Spinal cord (tissue), 10 donors: ENCODE data around the gene AGR3. TPM values are rescaled to one million over a fixed set of nuclear protein-coding genes. Genes with fewer than 3 reads are reported as not detected.

ENCODE experiments used
- DNase-seq, 6 donors: peaks; one replicate each; pipeline versions ENCODE4 v3.0.0 to v3.0.0-alpha.2; 2013 to 2015; ENCODE audit warnings: low spot score in 6 of 6, low read depth in 4 of 6
- H3K27ac ChIP-seq: one replicate; pipeline ENCODE4 v1.5.1; 2013; ENCODE audit warnings: low read depth, low read length, control low read depth
- H3K27me3 ChIP-seq: one replicate; pipeline ENCODE4 v1.6.1; 2013; ENCODE audit warnings: low read length; ENCODE audit not compliant: control insufficient read depth, insufficient read depth
- H3K36me3 ChIP-seq: one replicate; pipeline ENCODE4 v1.6.1; 2013; ENCODE audit warnings: low read length; ENCODE audit not compliant: control insufficient read depth, insufficient read depth
- H3K4me1 ChIP-seq: one replicate; pipeline ENCODE4 v1.6.1; 2013; ENCODE audit warnings: low read length; ENCODE audit not compliant: control insufficient read depth, insufficient read depth
- H3K4me3 ChIP-seq: one replicate; pipeline ENCODE4 v1.5.1; 2013; ENCODE audit warnings: low read depth, low read length, control low read depth
- H3K9me3 ChIP-seq: one replicate; pipeline ENCODE4 v1.6.1; 2013; ENCODE audit warnings: low read length; ENCODE audit not compliant: control insufficient read depth, insufficient read depth
- WGBS: methylation state at CpG from one replicate; pipeline ENCODE4 v1.1.5; 2013; ENCODE audit warnings: missing lambda C conversion rate; ENCODE audit not compliant: insufficient coverage; 5-methylcytosine and 5-hydroxymethylcytosine counted together
- polyA plus RNA-seq, 2 donors: library from polyadenylated mRNA; unstranded; fragments of 120-200 nt; gene quantifications; one replicate each; pipeline ENCODE4 v1.2.1, GENCODE V29; 2013; ENCODE audit not compliant: insufficient read length in 2 of 2
- total RNA-seq, 2 donors: library from RNA; depleted of rRNA in 1 of 2; stranded (reverse); fragments of 120-200 nt in 1 of 2; fragments of >200 nt in 1 of 2; gene quantifications; one replicate each; pipeline versions ENCODE4 v1.2.3 to v1.2.4, GENCODE V29; 2013 to 2014
- donor health status: healthy.

Gene AGR3
- total and polyA plus RNA-seq, 4 donors = 1.4 to 1.6 (median 1.5) TPM; not detected in 1

GRCh38 chr7:16919440-16919839, 37.7 kb upstream of the AGR3 start:
- DNase-seq = no peak
- no peak overlapping the region for H3K4me3 ChIP-seq
- no peak overlapping the region for H3K27ac ChIP-seq
- H3K9me3 ChIP-seq = peaks cover 1% of the 10 kb centered on the region
- no peaks in the 10 kb centered on the region for H3K4me1 ChIP-seq
- H3K27me3 ChIP-seq = no peaks in the 10 kb centered on the region
- H3K36me3 ChIP-seq = no peaks in the 10 kb centered on the region

GRCh38 chr7:16918288-16918895, 36.6 kb upstream of the AGR3 start:
- Histone ChIP-seq H3K4me3 (no peak overlapping the region), H3K4me1 (no peaks in the 10 kb centered on the region), H3K27me3 (no peaks in the 10 kb centered on the region), H3K9me3 (peaks cover 1% of the 10 kb centered on the region), H3K27ac (no peak overlapping the region), H3K36me3 (no peaks in the 10 kb centered on the region)
- no CpG with 5 or more reads among the region's 6 CpGs for WGBS
- DNase-seq = peak in 5 of 6 donors; percentile 35 to 88 (median 55)

- no peak overlapping the region for H3K27ac ChIP-seq
- no peak for DNase-seq
- H3K4me1 ChIP-seq = no peaks in the 10 kb centered on the region
- H3K36me3 ChIP-seq = no peaks in the 10 kb centered on the region
- H3K9me3 ChIP-seq = peaks cover 1% of the 10 kb centered on the region
- no peak overlapping the region for H3K4me3 ChIP-seq
- 59% methylated on average over 3 of the region's 5 CpGs for WGBS
- H3K27me3 ChIP-seq = no peaks in the 10 kb centered on the region
Observed at GRCh38 chr7:16916738-16917137, 35.0 kb upstream of the AGR3 start.

- no peaks in the 10 kb centered on the region for H3K27me3 ChIP-seq
- peaks cover 1% of the 10 kb centered on the region for H3K9me3 ChIP-seq
- no peak overlapping the region for H3K4me3 ChIP-seq
- no peak overlapping the region for H3K27ac ChIP-seq
- no peaks in the 10 kb centered on the region for H3K36me3 ChIP-seq
- WGBS = no CpG with 5 or more reads among the region's 1 CpG
- no peaks in the 10 kb centered on the region for H3K4me1 ChIP-seq
- DNase-seq = no peak
Observed at GRCh38 chr7:16916105-16916639, 34.4 kb upstream of the AGR3 start.

- no peak overlapping the region for H3K27ac ChIP-seq
- no peaks in the 10 kb centered on the region for H3K36me3 ChIP-seq
- H3K4me3 ChIP-seq = no peak overlapping the region
- DNase-seq = no peak
- H3K4me1 ChIP-seq = no peaks in the 10 kb centered on the region
- WGBS = 100% methylated on average over 1 of the region's 4 CpGs
- H3K27me3 ChIP-seq = no peaks in the 10 kb centered on the region
- peaks cover 2% of the 10 kb centered on the region for H3K9me3 ChIP-seq
Observed at GRCh38 chr7:16915405-16915804, 33.6 kb upstream of the AGR3 start.

GRCh38 chr7:16914771-16915170, 33.0 kb upstream of the AGR3 start:
- Histone ChIP-seq H3K4me1 (no peaks in the 10 kb centered on the region), H3K27me3 (no peaks in the 10 kb centered on the region), H3K9me3 (peaks cover 2% of the 10 kb centered on the region), H3K36me3 (no peaks in the 10 kb centered on the region), H3K4me3 (no peak overlapping the region), H3K27ac (no peak overlapping the region)
- DNase-seq = no peak
- 60% methylated on average over 1 of the region's 4 CpGs for whole genome bisulfite sequencing

- Histone ChIP-seq H3K4me3 (no peak overlapping the region), H3K27me3 (no peaks in the 10 kb centered on the region)
- 87% methylated on average over 5 of the region's 5 CpGs for WGBS
Observed at GRCh38 chr7:16913643-16914042, 31.9 kb upstream of the AGR3 start.

GRCh38 chr7:16912540-16912939, 30.8 kb upstream of the AGR3 start:
- no peaks in the 10 kb centered on the region for H3K4me1 ChIP-seq
- no peaks in the 10 kb centered on the region for H3K27me3 ChIP-seq
- H3K9me3 ChIP-seq = peaks cover 2% of the 10 kb centered on the region
- 100% methylated on average over 1 of the region's 4 CpGs for WGBS
- no peak for DNase-seq
- H3K4me3 ChIP-seq = no peak overlapping the region
- H3K36me3 ChIP-seq = no peaks in the 10 kb centered on the region
- H3K27ac ChIP-seq = no peak overlapping the region

More at GRCh38 chr7:16913643-16914042, 31.9 kb upstream of the AGR3 start:
- DNase-seq = no peak
- Histone ChIP-seq H3K27ac (no peak overlapping the region), H3K4me1 (no peaks in the 10 kb centered on the region), H3K9me3 (peaks cover 2% of the 10 kb centered on the region), H3K36me3 (no peaks in the 10 kb centered on the region)

- H3K27me3 ChIP-seq = no peaks in the 10 kb centered on the region
- no peaks in the 10 kb centered on the region for H3K4me1 ChIP-seq
- peaks cover 1% of the 10 kb centered on the region for H3K9me3 ChIP-seq
- no peak for DNase-seq
- 97% methylated on average over 3 of the region's 3 CpGs for WGBS
- no peak overlapping the region for H3K27ac ChIP-seq
- H3K36me3 ChIP-seq = no peaks in the 10 kb centered on the region
- no peak overlapping the region for H3K4me3 ChIP-seq
Observed at GRCh38 chr7:16908561-16908960, 26.8 kb upstream of the AGR3 start.

- Histone ChIP-seq H3K27me3 (no peaks in the 10 kb centered on the region), H3K27ac (no peak overlapping the region), H3K4me1 (no peaks in the 10 kb centered on the region), H3K9me3 (no peaks in the 10 kb centered on the region), H3K4me3 (no peak overlapping the region), H3K36me3 (no peaks in the 10 kb centered on the region)
- DNase-seq = peak in 2 of 6 donors; percentile 21 to 47
- 57% methylated on average over 1 of the region's 5 CpGs for WGBS
Observed at GRCh38 chr7:16905300-16906044, 23.7 kb upstream of the AGR3 start.
